Sciatic nerve (tissue), 2 donors: ENCODE measurements around the gene PWP2. TPM values are rescaled to one million over a fixed set of nuclear protein-coding genes. Genes with fewer than 3 reads are reported as not detected.
"Not testable (repeated sequence)": the region's sequence is repeated elsewhere in the genome, so short reads cannot be mapped to it uniquely, and the experiment has no call there.

Experiments used
- ATAC-seq: fragments of 200-7000 bp; cut with Tn5 transposase; one replicate; pipeline ENCODE4 v1.9.1; 2020; ENCODE audit warnings: mild to moderate bottlenecking, moderate library complexity
- DNase-seq: peaks from one replicate; pipeline ENCODE4 v3.0.0-alpha.2; 2020; ENCODE audit warnings: low spot score
- intact Hi-C: fragments of 100-400 bp; cut with DNase I; formaldehyde crosslinking; loops from one replicate; pipeline ENCODE4 v1.14.2; 2022
- total RNA-seq: library from RNA; stranded (reverse); fragmentation: NEBNext Ultra II Directional; extraction: Animal tissue kit (Norgen Biotek cat#: 25700); gene quantifications from one replicate; pipeline ENCODE4 v1.2.1, GENCODE V29; 2021
- donor health status: DM: no; HTN: no; CAD: no.
- donor health status: DM: no; HTN: no; CAD: no.

The PWP2 gene
- total RNA-seq, 1 donor from 2014 or later, result 6.4 TPM

DNA sequence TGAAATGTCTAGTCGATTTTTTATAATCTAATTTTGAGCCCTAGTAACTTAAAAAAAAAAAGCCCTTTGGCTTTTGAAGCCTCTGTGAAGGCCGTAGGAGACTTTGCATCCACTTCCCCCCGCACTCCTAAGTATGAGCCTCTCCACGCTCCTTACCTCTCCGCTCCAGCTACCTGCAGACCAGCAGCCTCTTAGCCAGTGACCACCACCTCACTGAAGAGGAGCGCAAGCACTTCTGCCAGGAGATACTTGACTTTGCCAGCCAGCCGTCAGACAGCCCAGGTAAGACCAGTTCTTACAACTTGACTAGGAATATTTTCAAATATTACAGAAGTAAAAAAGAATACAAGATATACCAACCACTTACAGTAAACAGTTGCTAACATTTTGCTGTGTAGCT, 27.4 kb upstream of the PWP2 start:
- intact Hi-C loops, result no loop called here
- ATAC-seq, result no peak
- no peak for DNase-seq

DNA sequence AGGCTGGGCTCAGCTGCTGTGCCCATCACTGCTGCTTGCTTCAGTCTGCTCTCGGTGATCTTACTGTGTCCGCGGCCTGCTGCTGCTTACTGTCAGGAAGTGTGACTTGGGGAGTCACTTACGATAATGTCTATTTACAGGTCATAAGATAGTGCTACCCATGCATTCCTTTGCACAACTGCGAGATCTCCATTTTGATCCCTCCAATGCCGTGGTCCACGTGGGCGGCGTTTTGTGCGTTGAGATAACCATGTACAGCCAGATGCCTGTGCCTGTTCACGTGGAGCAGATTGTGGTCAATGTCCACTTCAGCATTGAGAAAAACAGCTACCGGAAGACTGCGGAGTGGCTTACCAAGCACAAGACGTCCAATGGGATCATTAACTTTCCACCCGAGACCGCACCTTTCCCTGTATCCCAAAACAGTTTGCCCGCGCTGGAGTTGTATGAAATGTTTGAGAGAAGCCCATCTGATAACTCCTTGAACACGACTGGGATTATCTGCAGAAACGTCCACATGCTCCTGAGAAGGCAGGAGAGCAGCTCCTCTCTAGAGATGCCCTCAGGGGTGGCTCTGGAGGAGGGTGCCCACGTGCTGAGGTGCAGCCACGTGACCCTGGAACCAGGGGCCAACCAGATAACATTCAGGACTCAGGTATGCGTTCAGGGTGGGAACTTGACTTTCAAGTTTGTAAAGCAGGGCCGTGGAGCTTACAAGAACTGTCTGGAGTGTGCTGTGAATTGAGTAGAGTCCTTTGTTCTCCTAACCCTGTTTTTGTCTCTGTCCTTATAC, 24.4 kb upstream of the PWP2 start:
- no peak for ATAC-seq
- DNase-seq, result no peak
- intact Hi-C loops, result no loop called here

- ATAC-seq, result no peak
- intact Hi-C loops, result no loop called here
- DNase-seq, result no peak
Measured at GRCh38 chr21:44083631-44084291, 23.4 kb upstream of the PWP2 start.

GRCh38 chr21:44084496-44085241, 22.5 kb upstream of the PWP2 start:
- intact Hi-C loops, result no loop called here
- ATAC-seq (no peak), DNase-seq (no peak)

DNA sequence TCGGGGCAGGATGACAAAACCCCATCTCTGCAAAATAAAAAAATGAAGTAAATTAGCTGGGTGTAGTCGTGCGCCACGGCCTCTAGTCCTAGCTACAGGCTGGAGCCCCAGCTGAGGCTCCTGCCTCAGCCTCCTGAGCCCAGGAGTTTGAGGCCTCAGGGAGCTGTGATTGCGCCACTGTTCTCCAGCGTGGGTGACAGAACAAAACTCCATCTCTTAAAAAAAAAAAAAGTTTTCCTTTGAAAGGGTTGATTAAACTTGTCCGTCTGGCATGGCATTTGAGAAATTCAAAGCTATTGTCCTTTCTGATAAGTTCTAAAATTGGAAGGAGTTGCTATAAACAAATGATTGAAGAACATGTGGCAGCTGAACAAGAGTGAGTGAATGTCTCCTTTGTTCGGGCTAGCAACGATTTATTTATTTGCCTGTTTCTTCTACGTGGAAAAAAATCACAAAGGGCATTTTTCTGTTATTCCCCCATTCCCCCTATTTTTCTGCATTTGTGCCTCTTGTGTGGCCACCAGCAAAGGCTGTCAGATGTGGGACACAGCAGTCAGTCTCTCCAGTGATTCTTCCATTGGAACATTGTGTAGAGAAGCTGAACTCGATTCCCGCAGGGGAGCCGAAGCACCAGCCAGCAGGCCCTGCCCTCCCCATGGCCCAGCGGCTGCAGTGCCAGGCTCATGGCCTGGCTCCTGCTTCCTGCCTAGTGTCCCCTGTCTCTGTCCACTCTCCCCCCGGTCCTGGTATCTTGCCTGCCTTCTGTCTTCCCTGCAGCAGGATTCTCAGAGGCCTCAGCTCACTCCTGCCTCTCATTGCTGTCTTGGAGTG, 21.5 kb upstream of the PWP2 start:
- no peak for DNase-seq
- peak; percentile 70 for ATAC-seq
- intact Hi-C loops, result no loop called here

DNA sequence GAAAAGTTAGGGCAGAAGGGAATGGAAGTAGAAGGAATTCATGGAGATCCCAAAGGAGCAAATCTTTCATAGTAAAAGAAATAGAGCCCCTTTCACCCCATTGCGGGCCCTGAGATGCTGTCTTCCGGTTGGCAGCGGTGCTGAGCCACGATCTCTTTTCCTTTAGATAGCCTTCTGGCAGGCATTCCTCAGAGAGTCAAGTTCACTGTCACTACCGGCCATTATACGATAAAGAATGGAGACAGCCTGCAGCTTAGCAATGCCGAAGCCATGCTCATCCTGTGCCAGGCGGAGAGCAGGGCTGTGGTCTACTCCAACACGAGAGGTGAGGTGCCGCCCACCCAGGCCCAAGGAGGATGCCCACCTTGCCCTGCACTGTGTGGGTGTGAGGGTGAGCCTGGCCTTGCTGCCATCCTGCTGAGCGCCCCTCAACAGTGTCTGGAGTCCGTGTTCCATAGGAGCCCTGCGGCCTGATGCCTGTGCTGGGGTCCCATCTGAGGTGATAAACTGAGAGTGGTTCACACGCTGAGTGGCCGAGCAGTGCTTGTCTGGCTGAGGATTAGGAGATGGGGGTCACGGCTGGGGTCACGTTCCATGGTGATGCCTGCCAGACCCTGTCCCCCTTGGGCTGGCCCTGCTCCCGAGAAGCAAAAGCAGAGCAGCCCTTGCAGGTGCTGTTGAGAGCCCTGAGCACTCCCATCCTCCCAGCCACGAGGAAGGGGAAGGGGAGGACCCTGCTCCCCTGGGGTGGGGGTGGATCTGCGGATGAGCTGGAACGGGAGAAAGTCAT, 20.4 kb upstream of the PWP2 start:
- ATAC-seq (peak; percentile 8), DNase-seq (no peak)
- intact Hi-C loops, result no loop called here

GRCh38 chr21:44087426-44088400, 19.5 kb upstream of the PWP2 start:
- ATAC-seq, result no peak
- DNase-seq, result no peak
- intact Hi-C loops, result no loop called here

DNA sequence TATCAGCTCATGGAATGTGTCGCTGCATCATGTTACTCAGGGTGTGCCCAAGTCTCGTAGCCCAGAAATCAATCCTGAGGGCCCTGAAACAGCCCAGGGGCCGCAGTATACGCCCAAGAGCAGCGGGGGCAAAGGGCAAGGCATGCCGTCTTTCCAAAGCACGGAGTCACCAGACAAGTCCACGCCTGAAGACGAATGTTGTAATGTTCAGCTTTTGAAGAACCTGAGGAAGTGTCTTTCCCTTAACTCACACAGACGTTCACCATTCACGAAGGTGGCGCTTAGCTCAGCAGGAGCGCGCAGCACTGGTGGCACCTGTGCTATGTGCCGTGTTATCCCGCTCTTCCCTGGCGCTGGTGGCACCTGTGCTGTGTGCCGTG, 18.8 kb upstream of the PWP2 start:
- DNase-seq (no peak), ATAC-seq (no peak)
- intact Hi-C loops, result no loop called here

DNA sequence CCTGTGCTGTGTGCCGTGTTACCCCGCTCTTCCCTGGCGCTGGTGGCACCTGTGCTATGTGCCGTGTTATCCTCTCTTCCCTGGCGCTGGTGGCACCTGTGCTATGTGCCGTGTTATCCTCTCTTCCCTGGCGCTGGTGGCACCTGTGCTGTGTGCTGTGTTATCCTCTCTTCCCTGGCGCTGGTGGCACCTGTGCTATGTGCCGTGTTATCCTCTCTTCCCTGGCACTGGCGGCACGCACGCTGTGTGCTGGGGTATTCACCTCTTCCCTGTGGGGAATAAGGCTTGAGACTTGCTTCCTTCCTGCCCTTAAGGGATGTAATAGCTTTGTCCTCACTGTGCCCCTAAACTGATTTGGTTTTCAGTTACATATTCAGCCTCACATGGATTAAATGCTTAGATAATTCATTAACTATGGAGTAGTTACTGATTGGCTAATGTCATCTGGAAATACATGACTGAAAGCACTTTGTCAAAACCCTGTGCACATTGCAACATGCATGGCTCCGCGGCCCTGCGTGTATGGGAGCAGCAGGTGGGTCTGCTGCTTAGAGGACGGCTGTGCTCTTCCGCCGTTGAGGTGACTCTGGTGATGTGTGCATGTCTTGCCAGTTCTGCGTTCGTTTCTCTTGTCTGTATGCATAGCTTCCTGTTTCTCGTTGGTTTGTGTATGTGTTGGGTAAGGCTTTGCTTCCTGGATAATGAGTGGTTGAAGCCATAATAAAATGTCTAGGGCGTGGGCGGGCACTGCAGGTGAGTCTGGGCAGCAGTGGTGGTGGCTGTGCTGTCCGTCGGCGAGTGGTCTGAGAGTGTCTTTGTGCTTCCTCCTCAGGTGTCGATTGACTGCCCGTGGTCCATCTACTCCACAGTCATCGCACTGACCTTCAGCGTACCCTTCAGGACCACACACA, 17.9 kb upstream of the PWP2 start:
- DNase-seq, result no peak
- intact Hi-C loops, result no loop called here
- ATAC-seq, result no peak

GRCh38 chr21:44090325-44090724, 16.9 kb upstream of the PWP2 start:
- DNase-seq (no peak), ATAC-seq (no peak)
- intact Hi-C loops, result no loop called here

DNA sequence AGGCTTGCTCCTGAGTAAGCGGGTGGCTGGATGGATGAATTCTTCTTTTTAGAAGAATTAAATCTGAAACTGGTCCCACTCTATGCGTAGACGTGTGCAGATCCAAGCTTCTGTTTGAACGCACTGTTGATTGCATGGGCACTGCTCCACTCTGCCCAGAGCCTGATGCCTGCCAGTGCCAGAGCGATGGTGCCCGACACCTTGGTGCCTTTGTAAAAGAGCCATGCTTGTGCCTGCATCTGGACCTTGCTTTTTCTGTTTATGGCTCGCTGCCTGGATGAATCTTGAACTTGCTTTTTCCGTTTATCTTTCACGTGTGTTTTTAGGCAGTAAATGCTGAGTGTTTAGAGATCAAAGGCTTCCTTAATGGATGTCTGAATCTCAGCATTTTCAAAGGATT, 15.0 kb upstream of the PWP2 start:
- ATAC-seq (no peak), DNase-seq (no peak)
- intact Hi-C loops, result no loop called here

GRCh38 chr21:44093761-44094160, 13.4 kb upstream of the PWP2 start:
- DNase-seq (no peak), ATAC-seq (no peak)
- intact Hi-C loops, result no loop called here

GRCh38 chr21:44094832-44095231, 12.4 kb upstream of the PWP2 start:
- no peak for DNase-seq
- no peak for ATAC-seq
- intact Hi-C loops, result no loop called here

GRCh38 chr21:44098507-44098906, 8.7 kb upstream of the PWP2 start:
- intact Hi-C loops, DNase-seq, ATAC-seq: not testable (repeated sequence)

DNA sequence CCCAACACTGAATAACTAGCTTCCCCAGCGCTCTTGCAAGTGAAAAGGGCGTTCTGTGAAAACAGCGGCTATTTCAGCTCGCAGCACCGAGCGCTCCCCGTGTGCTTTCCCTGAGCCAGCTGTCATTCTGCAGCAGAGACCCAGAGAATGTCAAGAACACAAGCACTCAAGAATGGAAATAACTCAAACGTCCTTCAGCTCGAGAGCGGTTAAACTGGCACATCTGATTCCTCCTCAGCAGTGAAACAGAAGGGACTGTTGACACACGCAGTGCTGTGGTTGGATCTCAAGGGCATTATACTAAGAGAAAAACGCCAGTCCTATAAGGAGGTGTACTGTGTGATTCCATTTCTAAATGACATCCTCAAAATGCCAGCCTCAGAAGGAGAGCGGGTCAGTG, 8.2 kb upstream of the PWP2 start:
- ATAC-seq, intact Hi-C loops, DNase-seq: not testable (repeated sequence)

DNA sequence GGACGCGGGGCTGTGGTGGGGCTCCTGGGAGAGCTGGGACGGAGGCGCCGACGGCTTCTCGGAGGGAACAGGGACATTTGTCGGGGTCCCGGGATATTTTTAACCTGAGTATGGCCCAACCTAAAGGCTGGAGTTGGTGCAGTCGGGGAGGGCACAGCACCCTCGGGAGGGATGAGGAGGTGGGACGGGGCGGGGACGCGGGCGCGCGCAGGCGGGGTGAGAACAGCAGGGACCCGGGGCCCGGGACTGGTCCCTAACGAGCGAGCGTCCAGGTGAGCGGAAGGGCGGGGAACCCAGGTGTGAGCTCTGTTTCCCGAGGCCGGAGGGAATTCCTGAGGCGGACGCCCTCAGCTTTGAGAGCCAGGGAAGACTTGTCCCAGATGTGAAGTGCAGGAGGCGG, 390 bp downstream of the PWP2 start:
- intact Hi-C loops, DNase-seq: not testable (repeated sequence)
- ATAC-seq, result peak; percentile 31
